HEK293 (cell line): ENCODE results near the gene GNAQ.

Source experiments
- CTCF ChIA-PET: fragments of 350-600 bp; formaldehyde crosslinking; extraction: SDS; loops from one replicate; lab custom pipeline; 2021; ENCODE audit warnings: antibody characterized with exemption; lab: Yijun Ruan, JAX
- POLR2A ChIA-PET: fragments of 300-600 bp; formaldehyde crosslinking; extraction: SDS; loops from one replicate; lab custom pipeline; 2020; ENCODE audit warnings: antibody characterized with exemption, inconsistent platforms; lab: Yijun Ruan, JAX
- H3K27ac ChIP-seq: fragments of 200-500 bp; sonication (Bioruptor generic); 2 replicates; pipeline ENCODE4 v1.5.1; 2014; ENCODE audit warnings: low read depth, low read length, control low read depth, inconsistent platforms; ENCODE audit errors: extremely low read depth
- H3K36me3 ChIP-seq, 2 experiments: fragments of 200-500 bp in 1 of 2; sonication (Bioruptor generic) in 1 of 2; 1 replicate in 1 of 2; 2 replicates in 1 of 2; pipeline ENCODE4 v1.5.1; 2014 to 2017; ENCODE audit warnings: inconsistent platforms in 2 of 2, low read length in 2 of 2; ENCODE audit not compliant: control insufficient read depth in 2 of 2, insufficient read depth in 1 of 2
- H3K4me1 ChIP-seq: fragments of 200-500 bp; sonication (Bioruptor generic); 2 replicates; pipeline ENCODE4 v1.5.1; 2014; ENCODE audit warnings: mild to moderate bottlenecking, low read length, inconsistent platforms; ENCODE audit not compliant: control insufficient read depth, insufficient read depth
- H3K4me3 ChIP-seq: 2 replicates; pipeline ENCODE4 v1.5.1; 2011; ENCODE audit warnings: low read depth, mild to moderate bottlenecking, control low read depth, low read length, moderate library complexity
- H3K9me3 ChIP-seq: fragments of 200-500 bp; sonication (Bioruptor generic); 2 replicates; pipeline ENCODE4 v1.5.1; 2014; ENCODE audit warnings: low read depth, low read length, inconsistent platforms; ENCODE audit not compliant: control insufficient read depth, insufficient read depth
- AEBP2 ChIP-seq: fragments of 450-650 bp; formaldehyde crosslinking; IDR thresholded peaks from 2 replicates; pipeline ENCODE4 v1.5.1; 2016; ENCODE audit warnings: missing biosample characterization, missing genetic modification characterization, borderline replicate concordance
- BCL11A ChIP-seq: fragments of 450-650 bp; formaldehyde crosslinking; IDR thresholded peaks from 2 replicates; pipeline ENCODE4 v1.5.1; 2016; ENCODE audit warnings: low read depth, missing biosample characterization, missing genetic modification characterization
- GFI1B ChIP-seq: fragments of 450-650 bp; formaldehyde crosslinking; IDR thresholded peaks from 2 replicates; pipeline ENCODE4 v1.5.1; 2016; ENCODE audit warnings: missing biosample characterization, missing genetic modification characterization
- GLI2 ChIP-seq: fragments of 450-650 bp; formaldehyde crosslinking; IDR thresholded peaks from 2 replicates; pipeline ENCODE4; 2017; ENCODE audit warnings: missing biosample characterization, missing genetic modification characterization, low read depth, borderline replicate concordance
- HOXA7 ChIP-seq: sonication (generic); formaldehyde crosslinking; IDR thresholded peaks from 2 replicates; pipeline ENCODE4 v1.8.1; 2022; ENCODE audit warnings: missing genetic modification reagents, borderline replicate concordance
- SCRT1 ChIP-seq: fragments of 450-650 bp; formaldehyde crosslinking; IDR thresholded peaks from 2 replicates; pipeline ENCODE4 v1.5.1; 2016; ENCODE audit warnings: missing biosample characterization, missing genetic modification characterization, borderline replicate concordance
- SP2 ChIP-seq: fragments of 450-650 bp; formaldehyde crosslinking; IDR thresholded peaks from 2 replicates; pipeline ENCODE4 v1.5.1; 2016; ENCODE audit warnings: missing biosample characterization, missing genetic modification characterization
- WT1 ChIP-seq: fragments of 450-650 bp; formaldehyde crosslinking; IDR thresholded peaks from 2 replicates; pipeline ENCODE4 v1.5.1; 2016; ENCODE audit warnings: missing biosample characterization, missing genetic modification characterization
- ZEB2 ChIP-seq: fragments of 450-650 bp; formaldehyde crosslinking; IDR thresholded peaks from 2 replicates; pipeline ENCODE4 v1.5.1; 2016; ENCODE audit warnings: missing biosample characterization, missing genetic modification characterization
- ZFP3 ChIP-seq: fragments of 450-650 bp; formaldehyde crosslinking; IDR thresholded peaks from 2 replicates; pipeline ENCODE4 v1.5.1; 2016; ENCODE audit warnings: low read depth, missing biosample characterization, missing genetic modification characterization
- ZNF132 ChIP-seq: fragments of 450-650 bp; formaldehyde crosslinking; IDR thresholded peaks from 2 replicates; pipeline ENCODE4 v1.5.1; 2017; ENCODE audit warnings: missing biosample characterization, missing genetic modification characterization, borderline replicate concordance
- ZNF148 ChIP-seq: fragments of 450-650 bp; formaldehyde crosslinking; IDR thresholded peaks from 2 replicates; pipeline ENCODE4 v1.5.0; 2017; ENCODE audit warnings: missing biosample characterization, missing genetic modification characterization, borderline replicate concordance
- ZNF16 ChIP-seq: fragments of 450-650 bp; formaldehyde crosslinking; IDR thresholded peaks from 2 replicates; pipeline ENCODE4 v1.5.1; 2016; ENCODE audit warnings: low read depth, missing biosample characterization, missing genetic modification characterization
- ZNF19 ChIP-seq: fragments of 450-650 bp; formaldehyde crosslinking; IDR thresholded peaks from 2 replicates; pipeline ENCODE4; 2016; ENCODE audit warnings: missing biosample characterization, missing genetic modification characterization, low read depth
- ZNF404 ChIP-seq: fragments of 450-650 bp; formaldehyde crosslinking; IDR thresholded peaks from 2 replicates; pipeline ENCODE4 v1.5.1; 2017; ENCODE audit warnings: missing biosample characterization, missing genetic modification characterization
- ZNF433 ChIP-seq: fragments of 450-650 bp; formaldehyde crosslinking; IDR thresholded peaks from 2 replicates; pipeline ENCODE4 v1.5.1; 2016; ENCODE audit warnings: missing biosample characterization, missing genetic modification characterization, low read depth
- ZNF473 ChIP-seq: fragments of 450-650 bp; formaldehyde crosslinking; IDR thresholded peaks from 2 replicates; pipeline ENCODE4 v1.5.1; 2017; ENCODE audit warnings: missing biosample characterization, missing genetic modification characterization
- ZNF558 ChIP-seq: fragments of 450-650 bp; formaldehyde crosslinking; IDR thresholded peaks from 2 replicates; pipeline ENCODE4 v1.5.1; 2016; ENCODE audit warnings: missing biosample characterization, missing genetic modification characterization
- ZNF654 ChIP-seq: fragments of 450-650 bp; formaldehyde crosslinking; IDR thresholded peaks from 2 replicates; pipeline ENCODE4 v1.5.1; 2016; ENCODE audit warnings: low read depth, missing biosample characterization, missing genetic modification characterization
- ZNF707 ChIP-seq: fragments of 450-650 bp; formaldehyde crosslinking; IDR thresholded peaks from 2 replicates; pipeline ENCODE4 v1.5.1; 2016; ENCODE audit warnings: missing biosample characterization, missing genetic modification characterization
- ZNF768 ChIP-seq: fragments of 450-650 bp; formaldehyde crosslinking; IDR thresholded peaks from 2 replicates; pipeline ENCODE4 v1.5.1; 2018; ENCODE audit warnings: missing biosample characterization, mild to moderate bottlenecking, missing genetic modification characterization
- ZNF776 ChIP-seq: fragments of 450-650 bp; formaldehyde crosslinking; IDR thresholded peaks from 2 replicates; pipeline ENCODE4 v1.5.0; 2017; ENCODE audit warnings: missing biosample characterization, missing genetic modification characterization, borderline replicate concordance
- ZNF785 ChIP-seq: fragments of 450-650 bp; formaldehyde crosslinking; IDR thresholded peaks from 2 replicates; pipeline ENCODE4 v1.5.1; 2016; ENCODE audit warnings: missing biosample characterization, missing genetic modification characterization
- ZNF830 ChIP-seq: fragments of 450-650 bp; IDR thresholded peaks from 2 replicates; pipeline ENCODE4 v1.5.0; 2018; ENCODE audit warnings: missing biosample characterization, missing genetic modification characterization, low read depth, mild to moderate bottlenecking, moderate library complexity
- TF ChIP-seq, protein P1 (sequence below): fragments of 450-650 bp; formaldehyde crosslinking; IDR thresholded peaks from 2 replicates; pipeline ENCODE4 v1.5.1; 2017; ENCODE audit warnings: missing biosample characterization, missing genetic modification characterization
- TF ChIP-seq, protein P2 (sequence below): fragments of 450-650 bp; formaldehyde crosslinking; IDR thresholded peaks from 2 replicates; pipeline ENCODE4 v1.5.1; 2016; ENCODE audit warnings: missing biosample characterization, missing genetic modification characterization
- TF ChIP-seq, protein P3 (sequence below): fragments of 450-650 bp; formaldehyde crosslinking; IDR thresholded peaks from 2 replicates; pipeline ENCODE4 v1.5.1; 2017; ENCODE audit warnings: missing biosample characterization, missing genetic modification characterization

GNAQ gene

GRCh38 chr9:77831781-77832180 lies 199.8 kb downstream of the GNAQ start:
- no peaks in the 10 kb centered on the region for H3K36me3 ChIP-seq
- TF ChIP-seq AEBP2 (tag by site-specific recombination) = no peak
- TF ChIP-seq ZFP3 (tag by site-specific recombination) = no peak
- no peak for TF ChIP-seq GFI1B (tag by site-specific recombination)
- TF ChIP-seq SP2 (tag by site-specific recombination) = no peak
- TF ChIP-seq GLI2 = no peak
- TF ChIP-seq WT1 = no peak
- TF ChIP-seq ZEB2 (tag by site-specific recombination) = no peak
- TF ChIP-seq HOXA7 (CRISPR knock-in tag) = no peak
- TF ChIP-seq ZNF16 = no peak
- TF ChIP-seq ZNF654 (tag by site-specific recombination) = no peak
- TF ChIP-seq ZNF768 (tag by site-specific recombination) = no peak
- no peak for TF ChIP-seq ZNF473 (tag by site-specific recombination)
- TF ChIP-seq ZNF707 = no peak
- TF ChIP-seq ZNF558 (tag by site-specific recombination) = no peak
- TF ChIP-seq ZNF404 (tag by site-specific recombination) = no peak
- H3K27ac ChIP-seq = no peak overlapping the region
- H3K9me3 ChIP-seq = no peaks in the 10 kb centered on the region
- ChIA-PET CTCF (interaction anchor here (0.6 to 0.9 kb wide), 3 partner anchors 11 to 333 kb away, joined by 3 to 10 read pairs (median 4); no protein-coding TSS in a partner anchor), POLR2A (no interaction called here)
- no peak overlapping the region for H3K4me3 ChIP-seq
- H3K4me1 ChIP-seq = no peaks in the 10 kb centered on the region

GRCh38 chr9:77830618-77831285 lies 200.9 kb downstream of the GNAQ start:
- H3K36me3 ChIP-seq = no peaks in the 10 kb centered on the region
- H3K4me1 ChIP-seq = no peaks in the 10 kb centered on the region; the same call in 1 of the 2 replicates
- no peak overlapping the region for H3K27ac ChIP-seq
- ChIA-PET POLR2A (no interaction called here), CTCF (interaction anchor here (0.6 kb wide), 1 partner anchor 215 kb away, joined by 3 read pairs; no protein-coding TSS in a partner anchor)
- H3K4me3 ChIP-seq = no peak overlapping the region
- no peaks in the 10 kb centered on the region for H3K9me3 ChIP-seq
- TF ChIP-seq ZNF830 (tag by site-specific recombination) = no peak
- TF ChIP-seq ZNF785 (tag by site-specific recombination) = no peak
- TF ChIP-seq ZNF776 (tag by site-specific recombination) = no peak
- TF ChIP-seq, protein P1, sequence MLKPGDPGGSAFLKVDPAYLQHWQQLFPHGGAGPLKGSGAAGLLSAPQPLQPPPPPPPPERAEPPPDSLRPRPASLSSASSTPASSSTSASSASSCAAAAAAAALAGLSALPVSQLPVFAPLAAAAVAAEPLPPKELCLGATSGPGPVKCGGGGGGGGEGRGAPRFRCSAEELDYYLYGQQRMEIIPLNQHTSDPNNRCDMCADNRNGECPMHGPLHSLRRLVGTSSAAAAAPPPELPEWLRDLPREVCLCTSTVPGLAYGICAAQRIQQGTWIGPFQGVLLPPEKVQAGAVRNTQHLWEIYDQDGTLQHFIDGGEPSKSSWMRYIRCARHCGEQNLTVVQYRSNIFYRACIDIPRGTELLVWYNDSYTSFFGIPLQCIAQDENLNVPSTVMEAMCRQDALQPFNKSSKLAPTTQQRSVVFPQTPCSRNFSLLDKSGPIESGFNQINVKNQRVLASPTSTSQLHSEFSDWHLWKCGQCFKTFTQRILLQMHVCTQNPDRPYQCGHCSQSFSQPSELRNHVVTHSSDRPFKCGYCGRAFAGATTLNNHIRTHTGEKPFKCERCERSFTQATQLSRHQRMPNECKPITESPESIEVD (tag by site-specific recombination) = no peak
- TF ChIP-seq ZNF148 (tag by site-specific recombination) = no peak
- TF ChIP-seq ZNF132 = no peak
- TF ChIP-seq ZNF433 (tag by site-specific recombination) = no peak
- no peak for TF ChIP-seq ZNF19
- no peak for TF ChIP-seq BCL11A
- TF ChIP-seq, protein P2, sequence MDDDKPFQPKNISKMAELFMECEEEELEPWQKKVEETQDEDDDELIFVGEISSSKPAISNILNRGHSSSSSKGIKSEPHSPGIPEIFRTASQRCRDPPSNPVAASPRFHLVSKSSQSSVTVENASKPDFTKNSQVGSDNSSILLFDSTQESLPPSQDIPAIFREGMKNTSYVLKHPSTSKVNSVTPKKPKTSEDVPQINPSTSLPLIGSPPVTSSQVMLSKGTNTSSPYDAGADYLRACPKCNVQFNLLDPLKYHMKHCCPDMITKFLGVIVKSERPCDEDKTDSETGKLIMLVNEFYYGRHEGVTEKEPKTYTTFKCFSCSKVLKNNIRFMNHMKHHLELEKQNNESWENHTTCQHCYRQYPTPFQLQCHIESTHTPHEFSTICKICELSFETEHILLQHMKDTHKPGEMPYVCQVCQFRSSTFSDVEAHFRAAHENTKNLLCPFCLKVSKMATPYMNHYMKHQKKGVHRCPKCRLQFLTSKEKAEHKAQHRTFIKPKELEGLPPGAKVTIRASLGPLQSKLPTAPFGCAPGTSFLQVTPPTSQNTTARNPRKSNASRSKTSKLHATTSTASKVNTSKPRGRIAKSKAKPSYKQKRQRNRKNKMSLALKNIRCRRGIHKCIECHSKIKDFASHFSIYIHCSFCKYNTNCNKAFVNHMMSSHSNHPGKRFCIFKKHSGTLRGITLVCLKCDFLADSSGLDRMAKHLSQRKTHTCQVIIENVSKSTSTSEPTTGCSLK (tag by site-specific recombination) = no peak
- no peak for TF ChIP-seq SCRT1 (tag by site-specific recombination)
- TF ChIP-seq, protein P3, sequence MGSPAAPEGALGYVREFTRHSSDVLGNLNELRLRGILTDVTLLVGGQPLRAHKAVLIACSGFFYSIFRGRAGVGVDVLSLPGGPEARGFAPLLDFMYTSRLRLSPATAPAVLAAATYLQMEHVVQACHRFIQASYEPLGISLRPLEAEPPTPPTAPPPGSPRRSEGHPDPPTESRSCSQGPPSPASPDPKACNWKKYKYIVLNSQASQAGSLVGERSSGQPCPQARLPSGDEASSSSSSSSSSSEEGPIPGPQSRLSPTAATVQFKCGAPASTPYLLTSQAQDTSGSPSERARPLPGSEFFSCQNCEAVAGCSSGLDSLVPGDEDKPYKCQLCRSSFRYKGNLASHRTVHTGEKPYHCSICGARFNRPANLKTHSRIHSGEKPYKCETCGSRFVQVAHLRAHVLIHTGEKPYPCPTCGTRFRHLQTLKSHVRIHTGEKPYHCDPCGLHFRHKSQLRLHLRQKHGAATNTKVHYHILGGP (tag by site-specific recombination) = no peak
